DOHH2 (cell line): Measurements from ENCODE around the gene ZNF467.

Source experiments
- CTCF ChIP-seq: fragments of 200-600 bp; sonication (generic); IDR thresholded peaks from one replicate; pipeline ENCODE4 v1.5.1; 2014; ENCODE audit warnings: antibody characterized with exemption, mild to moderate bottlenecking, low read depth, low read length; ENCODE audit not compliant: poor library complexity, severe bottlenecking
- EZH2phosphoT487 ChIP-seq: fragments of 200-600 bp; sonication (generic); IDR thresholded peaks from 2 replicates; pipeline ENCODE4 v1.6.1; 2017; ENCODE audit warnings: borderline replicate concordance, mild to moderate bottlenecking, antibody characterized with exemption, low read length, moderate library complexity, mixed read lengths

- TF ChIP-seq CTCF (no peak), EZH2phosphoT487 (no peak)
These were observed 3.5 kb downstream of the ZNF467 start for GRCh38 chr7:149769915-149770314.
